Measurements from ENCODE around the gene RBM5.

RBM5 gene

GRCh38 chr3:50138266-50139200, 49.8 kb downstream of the RBM5 start (continued):
- peak; percentile 92 for TF ChIP-seq ZNF398 (tag by site-specific recombination; IDR thresholded peaks at IDR 0.05)

GRCh38 chr3:50139308-50139707, 50.6 kb downstream of the RBM5 start:
- ChIA-PET POLR2A (no interaction called here), CTCF (interaction anchor here (1.0 kb wide), 1 partner anchor 31 kb away, joined by 4 read pairs; no protein-coding TSS in a partner anchor)
- Histone ChIP-seq H3K4me3 (ENCODE audit: low read depth, low read length) (no peak overlapping the region), H3K36me3 (ENCODE audit: control insufficient read depth in 2 of 2, insufficient read depth in 1 of 2, low read length in 2 of 2) (no peaks in the 10 kb centered on the region), H3K9me3 (ENCODE audit: control insufficient read depth, insufficient read depth, low read depth, low read length) (no peaks in the 10 kb centered on the region), H3K27ac (ENCODE audit: extremely low read depth, low read depth, low read length) (no peak overlapping the region), H3K4me1 (ENCODE audit: control insufficient read depth, insufficient read depth, low read length) (peaks cover 3% of the 10 kb centered on the region; the same call in 1 of the 2 replicates)
- TF ChIP-seq INSM2 (tag by site-specific recombination; IDR thresholded peaks at IDR 0.05) (no peak), GLIS2 (tag by site-specific recombination; IDR thresholded peaks at IDR 0.05) (peak; percentile 10; the same call in 1 of the 2 replicates)

- no peak overlapping the region for H3K4me3 ChIP-seq (ENCODE audit: low read depth, low read length)
- no peak overlapping the region for H3K27ac ChIP-seq (ENCODE audit: extremely low read depth, low read depth, low read length)
- H3K36me3 ChIP-seq (ENCODE audit: control insufficient read depth in 2 of 2, insufficient read depth in 1 of 2, low read length in 2 of 2): no peaks in the 10 kb centered on the region
- CTCF ChIA-PET: interaction anchor here (1.0 kb wide), 1 partner anchor 30 kb away, joined by 4 read pairs; no protein-coding TSS in a partner anchor
- POLR2A ChIA-PET: no interaction called here
- TF ChIP-seq GLIS2 (tag by site-specific recombination; IDR thresholded peaks at IDR 0.05) (peak; percentile 6; the same call in 1 of the 2 replicates), ZNF335 (tag by site-specific recombination; conservative IDR thresholded peaks at IDR 0.05) (peak; percentile 56), ZNF341 (tag by site-specific recombination; IDR thresholded peaks at IDR 0.05; ENCODE audit: low read depth) (peak; percentile 64), PRDM10 (tag by site-specific recombination; IDR thresholded peaks at IDR 0.05) (peak; percentile 26; the same call in 1 of the 2 replicates), ZNF837 (tag by site-specific recombination; IDR thresholded peaks at IDR 0.05) (no peak), ZNF266 (tag by site-specific recombination; IDR thresholded peaks at IDR 0.05; ENCODE audit: low read depth) (no peak)
- peaks cover 3% of the 10 kb centered on the region; the same call in 1 of the 2 replicates for H3K4me1 ChIP-seq (ENCODE audit: control insufficient read depth, insufficient read depth, low read length)
- H3K9me3 ChIP-seq (ENCODE audit: control insufficient read depth, insufficient read depth, low read depth, low read length): no peaks in the 10 kb centered on the region
These were observed 51.2 kb downstream of the RBM5 start for GRCh38 chr3:50139718-50140423.

- H3K4me3 ChIP-seq (ENCODE audit: low read depth, low read length): no peak overlapping the region
These were observed 52.3 kb downstream of the RBM5 start for GRCh38 chr3:50140990-50141389.

More at GRCh38 chr3:50140990-50141389, 52.3 kb downstream of the RBM5 start:
- Histone ChIP-seq H3K4me1 (ENCODE audit: control insufficient read depth, insufficient read depth, low read length) (peaks cover 3% of the 10 kb centered on the region; the same call in 1 of the 2 replicates), H3K9me3 (ENCODE audit: control insufficient read depth, insufficient read depth, low read depth, low read length) (no peaks in the 10 kb centered on the region), H3K36me3 (ENCODE audit: control insufficient read depth in 2 of 2, insufficient read depth in 1 of 2, low read length in 2 of 2) (no peaks in the 10 kb centered on the region), H3K27ac (ENCODE audit: extremely low read depth, low read depth, low read length) (no peak overlapping the region)
- TF ChIP-seq ZNF223 (tag by site-specific recombination; IDR thresholded peaks at IDR 0.05) (0 out of 2 replicates have a peak, but pooled peaks have one; percentile 46), ZNF48 (tag by site-specific recombination; IDR thresholded peaks at IDR 0.05) (no peak)
- POLR2A ChIA-PET: no interaction called here
- CTCF ChIA-PET: no interaction called here

Measured in HEK293 (cell line).